ENCODE measurements around the gene DAB2.

Gene DAB2

GRCh38 chr5:39440958-39441624 is 16.3 kb upstream of the DAB2 start:
- DNase-seq (ENCODE audit: insufficient read length, low spot score) = no peak
- no peak for FAIRE-seq

GRCh38 chr5:39440192-39440957 is 15.6 kb upstream of the DAB2 start:
- TF ChIP-seq, protein P1, sequence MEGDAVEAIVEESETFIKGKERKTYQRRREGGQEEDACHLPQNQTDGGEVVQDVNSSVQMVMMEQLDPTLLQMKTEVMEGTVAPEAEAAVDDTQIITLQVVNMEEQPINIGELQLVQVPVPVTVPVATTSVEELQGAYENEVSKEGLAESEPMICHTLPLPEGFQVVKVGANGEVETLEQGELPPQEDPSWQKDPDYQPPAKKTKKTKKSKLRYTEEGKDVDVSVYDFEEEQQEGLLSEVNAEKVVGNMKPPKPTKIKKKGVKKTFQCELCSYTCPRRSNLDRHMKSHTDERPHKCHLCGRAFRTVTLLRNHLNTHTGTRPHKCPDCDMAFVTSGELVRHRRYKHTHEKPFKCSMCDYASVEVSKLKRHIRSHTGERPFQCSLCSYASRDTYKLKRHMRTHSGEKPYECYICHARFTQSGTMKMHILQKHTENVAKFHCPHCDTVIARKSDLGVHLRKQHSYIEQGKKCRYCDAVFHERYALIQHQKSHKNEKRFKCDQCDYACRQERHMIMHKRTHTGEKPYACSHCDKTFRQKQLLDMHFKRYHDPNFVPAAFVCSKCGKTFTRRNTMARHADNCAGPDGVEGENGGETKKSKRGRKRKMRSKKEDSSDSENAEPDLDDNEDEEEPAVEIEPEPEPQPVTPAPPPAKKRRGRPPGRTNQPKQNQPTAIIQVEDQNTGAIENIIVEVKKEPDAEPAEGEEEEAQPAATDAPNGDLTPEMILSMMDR (IDR thresholded peaks at IDR 0.05; ENCODE audit: insufficient read depth, missing control alignments) = no peak
- DNase-seq (ENCODE audit: insufficient read length, low spot score) = no peak
- no peak for FAIRE-seq

More at GRCh38 chr5:39440958-39441624, 16.3 kb upstream of the DAB2 start:
- TF ChIP-seq, protein P1 (IDR thresholded peaks at IDR 0.05; ENCODE audit: insufficient read depth, missing control alignments) = no peak

GRCh38 chr5:39439582-39440162 is 14.9 kb upstream of the DAB2 start:
- TF ChIP-seq, protein P1 (IDR thresholded peaks at IDR 0.05; ENCODE audit: insufficient read depth, missing control alignments) = no peak
- FAIRE-seq (no peak), DNase-seq (ENCODE audit: insufficient read length, low spot score) (no peak)

- TF ChIP-seq, protein P1 (IDR thresholded peaks at IDR 0.05; ENCODE audit: insufficient read depth, missing control alignments) = no peak
- FAIRE-seq = no peak
- no peak for DNase-seq (ENCODE audit: insufficient read length, low spot score)
Observed at GRCh38 chr5:39437467-39437866, 12.7 kb upstream of the DAB2 start.

DNA sequence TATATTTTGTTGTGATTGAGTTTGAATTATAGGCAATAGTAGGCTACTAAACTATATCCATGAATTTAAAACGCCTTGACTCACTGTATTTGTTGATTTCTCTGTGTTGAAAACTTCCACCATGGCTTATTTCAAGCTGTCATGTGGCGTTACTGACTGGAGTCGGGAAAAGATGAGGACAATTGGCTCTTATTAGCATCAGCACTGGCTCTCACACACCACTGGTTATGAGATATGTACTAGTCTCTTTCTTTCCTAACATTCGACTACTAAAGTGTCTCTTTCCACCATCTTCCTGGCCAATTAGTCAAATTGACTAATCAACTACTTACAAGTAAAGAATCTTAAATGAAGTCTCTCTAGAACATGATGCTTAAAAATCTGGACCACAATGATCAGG is 9.1 kb upstream of the DAB2 start:
- FAIRE-seq (no peak), DNase-seq (ENCODE audit: insufficient read length, low spot score) (no peak)
- TF ChIP-seq, protein P1 (IDR thresholded peaks at IDR 0.05; ENCODE audit: insufficient read depth, missing control alignments) = no peak

DNA sequence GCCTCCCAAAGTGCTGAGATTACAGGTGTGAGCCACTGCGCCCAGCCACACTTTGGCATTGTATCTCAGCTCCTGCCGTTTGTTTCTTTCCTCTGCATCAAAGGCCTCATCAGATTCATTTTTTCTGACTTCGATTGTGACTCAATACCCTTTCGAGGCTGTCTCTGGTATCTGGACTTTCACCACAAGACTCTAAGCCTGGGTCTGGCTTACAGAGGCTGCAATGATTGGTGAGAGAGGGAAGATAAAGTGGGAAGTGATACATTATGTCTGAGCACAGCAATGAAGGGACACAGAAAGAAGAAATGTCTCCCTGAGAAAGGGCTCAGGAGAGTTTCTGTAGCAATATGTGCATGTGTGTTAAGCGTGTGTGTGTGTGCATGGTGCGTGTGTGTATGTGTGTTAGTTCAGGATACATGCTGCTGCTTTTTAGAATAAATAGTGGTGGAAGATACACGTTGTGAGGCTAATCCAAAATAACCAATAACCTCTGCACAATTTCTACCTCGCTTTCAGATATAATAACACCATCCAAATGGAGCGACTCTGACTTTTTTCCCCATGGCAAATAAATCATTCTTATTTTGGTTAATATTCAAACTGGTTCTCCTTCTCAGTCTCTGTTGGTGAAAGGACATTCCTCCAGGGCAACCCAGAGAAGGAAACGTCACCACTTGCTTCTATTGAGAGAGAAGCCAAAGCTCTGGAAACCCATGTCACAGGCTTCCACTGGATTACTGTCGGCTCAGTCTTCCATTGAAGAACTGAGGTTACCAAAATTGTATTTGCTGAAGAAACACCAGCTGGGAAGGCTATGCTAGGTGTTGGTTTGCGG is 8.1 kb upstream of the DAB2 start:
- TF ChIP-seq, protein P1 (IDR thresholded peaks at IDR 0.05; ENCODE audit: insufficient read depth, missing control alignments) = no peak
- FAIRE-seq (no peak), DNase-seq (ENCODE audit: insufficient read length, low spot score) (no peak)
